ENCODE results near the gene UGT1A8.

DNA sequence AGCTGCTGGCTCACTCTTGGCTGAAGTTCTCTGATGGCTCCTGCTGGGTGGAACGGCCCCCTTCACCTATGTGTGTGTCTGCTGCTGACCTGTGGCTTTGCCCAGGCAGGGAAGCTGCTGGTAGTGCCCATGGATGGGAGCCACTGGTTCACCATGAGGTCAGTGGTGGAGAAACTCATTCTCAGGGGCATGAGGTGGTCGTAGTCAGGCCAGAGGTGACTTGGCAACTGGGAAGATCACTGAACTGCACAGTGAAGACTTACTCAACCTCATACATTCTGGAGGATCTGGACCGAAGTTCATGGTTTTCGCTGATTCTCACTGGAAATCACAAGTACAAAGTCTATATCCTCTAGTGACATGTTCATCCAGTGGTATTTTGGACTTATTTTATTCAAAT lies 13.9 kb upstream of the UGT1A8 start:
- TF ChIP-seq, protein P1, sequence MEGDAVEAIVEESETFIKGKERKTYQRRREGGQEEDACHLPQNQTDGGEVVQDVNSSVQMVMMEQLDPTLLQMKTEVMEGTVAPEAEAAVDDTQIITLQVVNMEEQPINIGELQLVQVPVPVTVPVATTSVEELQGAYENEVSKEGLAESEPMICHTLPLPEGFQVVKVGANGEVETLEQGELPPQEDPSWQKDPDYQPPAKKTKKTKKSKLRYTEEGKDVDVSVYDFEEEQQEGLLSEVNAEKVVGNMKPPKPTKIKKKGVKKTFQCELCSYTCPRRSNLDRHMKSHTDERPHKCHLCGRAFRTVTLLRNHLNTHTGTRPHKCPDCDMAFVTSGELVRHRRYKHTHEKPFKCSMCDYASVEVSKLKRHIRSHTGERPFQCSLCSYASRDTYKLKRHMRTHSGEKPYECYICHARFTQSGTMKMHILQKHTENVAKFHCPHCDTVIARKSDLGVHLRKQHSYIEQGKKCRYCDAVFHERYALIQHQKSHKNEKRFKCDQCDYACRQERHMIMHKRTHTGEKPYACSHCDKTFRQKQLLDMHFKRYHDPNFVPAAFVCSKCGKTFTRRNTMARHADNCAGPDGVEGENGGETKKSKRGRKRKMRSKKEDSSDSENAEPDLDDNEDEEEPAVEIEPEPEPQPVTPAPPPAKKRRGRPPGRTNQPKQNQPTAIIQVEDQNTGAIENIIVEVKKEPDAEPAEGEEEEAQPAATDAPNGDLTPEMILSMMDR (conservative IDR thresholded peaks at IDR 0.05; ENCODE audit: low read length) = no peak
- no peak for TF ChIP-seq EZH2phosphoT487 (IDR thresholded peaks at IDR 0.05; ENCODE audit: borderline replicate concordance, low read depth, low read length)

All from OCI-LY7 (cell line).